ENCODE data around the gene MILR1. TPM values are rescaled to one million over a fixed set of nuclear protein-coding genes. Genes with fewer than 3 reads are reported as not detected.

Gene MILR1, protein sequence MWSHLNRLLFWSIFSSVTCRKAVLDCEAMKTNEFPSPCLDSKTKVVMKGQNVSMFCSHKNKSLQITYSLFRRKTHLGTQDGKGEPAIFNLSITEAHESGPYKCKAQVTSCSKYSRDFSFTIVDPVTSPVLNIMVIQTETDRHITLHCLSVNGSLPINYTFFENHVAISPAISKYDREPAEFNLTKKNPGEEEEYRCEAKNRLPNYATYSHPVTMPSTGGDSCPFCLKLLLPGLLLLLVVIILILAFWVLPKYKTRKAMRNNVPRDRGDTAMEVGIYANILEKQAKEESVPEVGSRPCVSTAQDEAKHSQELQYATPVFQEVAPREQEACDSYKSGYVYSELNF
- 0.47 TPM in 1 of 2 replicates, not detected in the other for total RNA-seq
- 0.47 and 0.62 TPM in 2 replicates for polyA plus RNA-seq

DNA sequence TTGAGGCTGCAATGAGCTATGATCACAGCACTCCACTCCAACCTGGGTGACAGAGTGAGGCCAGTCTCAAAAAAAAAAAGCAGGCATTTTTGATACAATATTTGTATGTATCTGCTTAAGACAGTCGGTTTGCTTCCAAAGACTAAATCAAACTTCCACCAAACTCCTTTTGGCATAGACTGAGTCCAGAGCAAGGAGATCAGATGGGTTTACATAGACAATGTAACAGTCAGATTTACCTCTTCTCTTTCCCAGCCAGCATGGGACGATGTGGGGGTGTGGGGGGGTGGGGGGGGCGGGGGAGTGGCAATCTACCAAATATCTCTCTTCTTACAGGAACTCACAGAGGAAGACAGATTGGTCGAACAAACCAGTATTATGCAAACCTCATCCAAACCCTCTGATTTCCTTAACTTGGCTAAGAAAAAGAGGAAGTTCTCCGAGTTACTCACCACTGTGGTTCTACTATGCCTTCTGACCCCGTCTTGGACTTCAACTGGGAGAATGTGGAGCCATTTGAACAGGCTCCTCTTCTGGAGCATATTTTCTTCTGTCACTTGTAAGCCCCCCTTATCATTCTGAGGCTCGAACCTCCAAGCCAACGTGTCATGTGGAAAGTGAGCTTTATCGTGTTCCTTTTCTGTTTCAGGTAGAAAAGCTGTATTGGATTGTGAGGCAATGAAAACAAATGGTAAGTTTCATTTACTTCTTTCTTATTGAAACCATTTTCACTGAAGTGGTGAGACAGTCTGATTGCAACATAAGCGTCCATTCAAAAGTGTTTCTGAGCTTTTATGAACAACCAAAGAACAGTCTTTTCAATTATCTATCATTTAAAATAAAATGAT, at the start of gene MILR1:
Gene MILR1 (plus strand): TSS at position 451 of the 848 bp plus-strand sequence. CDS start 54 bp downstream, at position 505.
- Histone ChIP-seq H3K4me3 (no peak within 1 kb of the TSS), H3K9me2 (replicated peaks; ENCODE audit: insufficient read depth) (no peaks in the 10 kb centered on the region), H3K9me3 (ENCODE audit: low read depth) (no peaks in the 10 kb centered on the region), H3K27ac (peak within 1 kb of the TSS; percentile 23), H3K36me3 (replicated peaks; ENCODE audit: insufficient read depth, low read depth) (no peaks in the 10 kb centered on the region), H2AFZ (no peak within 1 kb of the TSS), H3K79me2 (no peaks in the 10 kb centered on the region), H3K4me2 (no peak within 1 kb of the TSS), H3K4me1 (ENCODE audit: insufficient read depth) (no peaks in the 10 kb centered on the region), H4K20me1 (ENCODE audit: insufficient read depth, poor library complexity, severe bottlenecking) (no peaks in the 10 kb centered on the region), H3K27me3 (no peaks in the 10 kb centered on the region)
- 65% methylated on average over 10 of the region's 10 CpGs for WGBS (ENCODE audit: low lambda C conversion rate, missing lambda C conversion rate)
- TF ChIP-seq EZH2 (IDR thresholded peaks at IDR 0.05; ENCODE audit: borderline replicate concordance) (no peak), EZH2phosphoT487 (IDR thresholded peaks at IDR 0.05; ENCODE audit: low read depth, severe bottlenecking, unreplicated experiment) (no peak)
- TF ChIP-seq, protein P1, sequence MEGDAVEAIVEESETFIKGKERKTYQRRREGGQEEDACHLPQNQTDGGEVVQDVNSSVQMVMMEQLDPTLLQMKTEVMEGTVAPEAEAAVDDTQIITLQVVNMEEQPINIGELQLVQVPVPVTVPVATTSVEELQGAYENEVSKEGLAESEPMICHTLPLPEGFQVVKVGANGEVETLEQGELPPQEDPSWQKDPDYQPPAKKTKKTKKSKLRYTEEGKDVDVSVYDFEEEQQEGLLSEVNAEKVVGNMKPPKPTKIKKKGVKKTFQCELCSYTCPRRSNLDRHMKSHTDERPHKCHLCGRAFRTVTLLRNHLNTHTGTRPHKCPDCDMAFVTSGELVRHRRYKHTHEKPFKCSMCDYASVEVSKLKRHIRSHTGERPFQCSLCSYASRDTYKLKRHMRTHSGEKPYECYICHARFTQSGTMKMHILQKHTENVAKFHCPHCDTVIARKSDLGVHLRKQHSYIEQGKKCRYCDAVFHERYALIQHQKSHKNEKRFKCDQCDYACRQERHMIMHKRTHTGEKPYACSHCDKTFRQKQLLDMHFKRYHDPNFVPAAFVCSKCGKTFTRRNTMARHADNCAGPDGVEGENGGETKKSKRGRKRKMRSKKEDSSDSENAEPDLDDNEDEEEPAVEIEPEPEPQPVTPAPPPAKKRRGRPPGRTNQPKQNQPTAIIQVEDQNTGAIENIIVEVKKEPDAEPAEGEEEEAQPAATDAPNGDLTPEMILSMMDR (IDR thresholded peaks at IDR 0.05; ENCODE audit: poor library complexity), result no peak
- DNase-seq (ENCODE audit: low spot score), result no peak

DNA sequence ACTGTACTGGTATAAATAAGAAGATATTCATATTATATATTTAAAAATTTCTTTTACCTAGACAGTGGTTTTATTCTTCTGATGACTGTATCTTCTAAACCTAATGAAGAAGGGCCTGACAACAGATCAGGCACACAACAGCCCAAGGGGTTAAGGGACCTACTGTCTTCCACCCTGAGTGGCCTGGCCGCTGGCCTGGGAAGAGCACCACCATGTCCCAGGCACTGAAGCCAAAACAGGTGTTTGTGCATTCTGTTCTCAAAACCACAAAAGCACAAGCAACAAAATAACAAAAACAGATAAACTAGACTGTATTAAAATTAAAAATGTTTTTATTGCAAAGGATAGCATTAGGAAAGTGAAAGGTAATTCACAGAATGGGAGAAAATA, 49.2 kb upstream of the MILR1 start:
- DNase-seq (ENCODE audit: low spot score), result no peak
- 100% methylated on average over 1 of the region's 1 CpG for WGBS (ENCODE audit: low lambda C conversion rate, missing lambda C conversion rate)
- no peak overlapping the region for H3K4me2 ChIP-seq

DNA sequence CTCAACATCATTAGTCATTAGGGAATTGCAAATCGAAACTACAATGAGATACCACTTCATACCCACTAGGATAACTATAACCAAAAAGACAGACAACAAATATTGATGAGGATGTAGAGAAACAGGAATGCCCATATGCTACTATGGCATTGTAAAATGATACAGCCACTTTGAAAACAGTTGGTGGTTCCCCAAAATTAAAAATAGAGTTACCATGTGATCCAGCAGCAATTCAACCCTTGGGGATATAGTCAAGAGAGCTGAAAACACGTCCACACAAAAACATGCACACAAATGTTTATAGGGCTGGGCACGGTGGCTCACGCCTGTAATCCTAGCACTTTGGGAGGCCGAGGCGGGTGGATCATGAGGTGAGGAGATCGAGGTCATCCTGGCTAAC, 48.3 kb upstream of the MILR1 start:
- Histone ChIP-seq H3K9me2 (replicated peaks; ENCODE audit: insufficient read depth) (no peaks in the 10 kb centered on the region), H3K4me2 (no peak overlapping the region), H3K4me1 (ENCODE audit: insufficient read depth) (no peaks in the 10 kb centered on the region), H3K9me3 (ENCODE audit: low read depth) (no peaks in the 10 kb centered on the region), H3K79me2 (no peaks in the 10 kb centered on the region), H3K27me3 (no peaks in the 10 kb centered on the region), H4K20me1 (ENCODE audit: insufficient read depth, poor library complexity, severe bottlenecking) (no peaks in the 10 kb centered on the region), H3K27ac (no peak overlapping the region), H3K4me3 (no peak overlapping the region), H2AFZ (no peak overlapping the region), H3K36me3 (replicated peaks; ENCODE audit: insufficient read depth, low read depth) (no peaks in the 10 kb centered on the region)
- 77% methylated on average over 7 of the region's 7 CpGs for WGBS (ENCODE audit: low lambda C conversion rate, missing lambda C conversion rate)
- no peak for DNase-seq (ENCODE audit: low spot score)
- no peak for TF ChIP-seq EZH2phosphoT487 (IDR thresholded peaks at IDR 0.05; ENCODE audit: low read depth, severe bottlenecking, unreplicated experiment)
- TF ChIP-seq, protein P1 (IDR thresholded peaks at IDR 0.05; ENCODE audit: poor library complexity), result no peak
- no peak for TF ChIP-seq EZH2 (IDR thresholded peaks at IDR 0.05; ENCODE audit: borderline replicate concordance)

More for the DNA sequence above, 49.2 kb upstream of the MILR1 start:
- Histone ChIP-seq H3K79me2 (no peaks in the 10 kb centered on the region), H3K9me2 (replicated peaks; ENCODE audit: insufficient read depth) (no peaks in the 10 kb centered on the region), H3K36me3 (replicated peaks; ENCODE audit: insufficient read depth, low read depth) (no peaks in the 10 kb centered on the region), H3K4me1 (ENCODE audit: insufficient read depth) (no peaks in the 10 kb centered on the region), H3K9me3 (ENCODE audit: low read depth) (no peaks in the 10 kb centered on the region), H3K4me3 (no peak overlapping the region), H2AFZ (no peak overlapping the region), H3K27me3 (no peaks in the 10 kb centered on the region), H4K20me1 (ENCODE audit: insufficient read depth, poor library complexity, severe bottlenecking) (no peaks in the 10 kb centered on the region), H3K27ac (no peak overlapping the region)
- TF ChIP-seq, protein P1 (IDR thresholded peaks at IDR 0.05; ENCODE audit: poor library complexity), result no peak
- TF ChIP-seq EZH2 (IDR thresholded peaks at IDR 0.05; ENCODE audit: borderline replicate concordance) (no peak), EZH2phosphoT487 (IDR thresholded peaks at IDR 0.05; ENCODE audit: low read depth, severe bottlenecking, unreplicated experiment) (no peak)
